ENCODE measurements around the gene GTF2H1. TPM values are rescaled to one million over a fixed set of nuclear protein-coding genes. Genes with fewer than 3 reads are reported as not detected.
A peak's percentile ranks its signal among the peaks of the same experiment; 100 is the strongest.
"Not testable (repeated sequence)": the region's sequence is repeated elsewhere in the genome, so short reads cannot be mapped to it uniquely, and the experiment has no call there.

The GTF2H1 gene
- total RNA-seq, 1 experiment from 2014 or later = 83.4 TPM

DNA sequence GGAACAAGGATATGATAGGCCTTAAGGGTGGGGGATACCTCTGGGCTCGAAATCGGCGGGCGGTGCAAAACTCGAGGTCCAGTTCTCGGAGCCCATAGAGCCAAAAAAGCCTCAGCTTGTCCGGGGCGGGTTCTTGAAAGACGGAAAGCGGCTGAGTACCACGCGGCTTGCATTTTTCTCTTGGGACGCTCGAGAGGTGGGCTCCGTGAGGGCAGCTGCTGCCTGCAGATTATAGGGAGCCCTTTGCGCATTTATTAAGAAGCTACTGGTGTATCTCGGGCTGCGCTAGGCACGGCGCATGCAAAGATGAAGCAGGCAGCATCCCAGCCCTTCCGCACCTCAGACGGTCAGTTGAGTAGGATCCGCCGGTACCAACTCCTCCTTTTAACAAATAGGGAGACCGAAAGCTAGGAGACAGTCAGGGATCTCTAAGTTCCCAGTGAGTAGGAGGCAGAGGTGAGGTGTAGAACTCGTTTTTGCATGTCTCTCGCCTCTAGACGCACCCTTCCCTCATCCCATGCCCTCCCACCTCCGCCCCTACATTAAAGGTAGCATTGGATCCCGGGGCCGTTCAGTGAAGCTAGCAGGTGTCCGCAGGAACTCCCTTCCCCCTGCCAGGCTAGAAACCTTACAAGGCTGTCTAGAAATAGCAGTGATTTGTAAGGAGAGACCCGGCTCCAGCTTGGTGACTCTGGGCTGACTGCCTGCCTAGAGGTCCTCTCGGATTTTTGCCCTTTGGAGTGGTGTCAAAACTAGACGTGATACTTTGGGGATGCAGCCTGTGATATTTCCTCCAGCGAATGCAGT lies 72.8 kb downstream of the GTF2H1 start:
- DNase-seq (ENCODE audit: unreplicated experiment) = no peak
- intact Hi-C loops (cut with micrococcal nuclease) = loop anchor here (1.0 to 5.0 kb wide), 3 partner anchors 11 to 132 kb away; partner anchors contain the start of genes GTF2H1, HPS5 and TSG101
- BruUV-seq (replicated peaks) = TSS peak; percentile 66
- Mint-ChIP-seq H3K4me1 (ENCODE audit: insufficient read depth, unreplicated experiment) (peaks cover 18% of the 10 kb centered on the region), H3K9me3 (ENCODE audit: unreplicated experiment) (no peaks in the 10 kb centered on the region), H3K4me3 (ENCODE audit: unreplicated experiment) (peak overlapping the region; percentile 97), H3K27ac (ENCODE audit: low read depth, unreplicated experiment) (peak overlapping the region; percentile 97), H3K27me3 (ENCODE audit: insufficient read depth, unreplicated experiment) (no peaks in the 10 kb centered on the region), H3K36me3 (ENCODE audit: insufficient read depth, unreplicated experiment) (peaks cover 55% of the 10 kb centered on the region)
- CTCF ChIA-PET = interaction anchor here (0.7 to 2.5 kb wide), 10 partner anchors 9 to 380 kb away, joined by 3 to 24 read pairs (median 4); no protein-coding TSS in a partner anchor
- POLR2A ChIA-PET = interaction anchor here (0.5 to 7.4 kb wide), 49 partner anchors 11 to 1629 kb away, joined by 3 to 331 read pairs (median 4); partner anchors contain the start of genes GTF2H1, HPS5, RPS13 and SAA1
- TF ChIP-seq, protein P1, sequence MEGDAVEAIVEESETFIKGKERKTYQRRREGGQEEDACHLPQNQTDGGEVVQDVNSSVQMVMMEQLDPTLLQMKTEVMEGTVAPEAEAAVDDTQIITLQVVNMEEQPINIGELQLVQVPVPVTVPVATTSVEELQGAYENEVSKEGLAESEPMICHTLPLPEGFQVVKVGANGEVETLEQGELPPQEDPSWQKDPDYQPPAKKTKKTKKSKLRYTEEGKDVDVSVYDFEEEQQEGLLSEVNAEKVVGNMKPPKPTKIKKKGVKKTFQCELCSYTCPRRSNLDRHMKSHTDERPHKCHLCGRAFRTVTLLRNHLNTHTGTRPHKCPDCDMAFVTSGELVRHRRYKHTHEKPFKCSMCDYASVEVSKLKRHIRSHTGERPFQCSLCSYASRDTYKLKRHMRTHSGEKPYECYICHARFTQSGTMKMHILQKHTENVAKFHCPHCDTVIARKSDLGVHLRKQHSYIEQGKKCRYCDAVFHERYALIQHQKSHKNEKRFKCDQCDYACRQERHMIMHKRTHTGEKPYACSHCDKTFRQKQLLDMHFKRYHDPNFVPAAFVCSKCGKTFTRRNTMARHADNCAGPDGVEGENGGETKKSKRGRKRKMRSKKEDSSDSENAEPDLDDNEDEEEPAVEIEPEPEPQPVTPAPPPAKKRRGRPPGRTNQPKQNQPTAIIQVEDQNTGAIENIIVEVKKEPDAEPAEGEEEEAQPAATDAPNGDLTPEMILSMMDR (IDR thresholded peaks at IDR 0.05; ENCODE audit: unreplicated experiment) = no peak

DNA sequence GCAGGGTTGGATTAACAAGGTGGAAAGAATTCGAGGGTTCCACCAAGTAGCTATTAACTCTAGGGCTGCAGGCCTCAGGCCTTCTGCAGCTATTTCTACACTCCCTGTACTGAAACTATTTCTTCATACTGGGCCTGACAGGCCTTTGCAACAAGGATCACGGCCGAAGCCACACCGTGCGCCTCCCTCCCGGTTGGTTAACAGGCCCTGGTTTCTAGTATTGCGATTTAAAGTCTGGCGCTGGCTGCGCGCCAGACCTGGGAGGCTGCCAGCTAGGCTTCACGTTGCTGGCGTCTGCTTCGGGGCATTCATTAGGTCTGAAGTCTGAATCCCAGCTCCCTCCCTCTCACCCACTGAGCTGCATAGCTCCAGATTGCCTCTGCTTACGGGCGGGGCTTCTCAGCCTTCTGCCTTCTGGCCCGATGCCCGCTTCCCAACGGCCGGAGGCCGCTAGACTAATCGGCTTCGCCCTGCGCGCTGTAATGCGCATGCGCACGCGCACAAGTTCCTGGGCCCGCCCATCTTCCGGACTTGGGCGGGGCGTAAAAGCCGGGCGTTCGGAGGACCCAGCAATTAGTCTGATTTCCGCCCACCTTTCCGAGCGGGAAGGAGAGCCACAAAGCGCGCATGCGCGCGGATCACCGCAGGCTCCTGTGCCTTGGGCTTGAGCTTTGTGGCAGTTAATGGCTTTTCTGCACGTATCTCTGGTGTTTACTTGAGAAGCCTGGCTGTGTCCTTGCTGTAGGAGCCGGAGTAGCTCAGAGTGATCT lies 73.6 kb downstream of the GTF2H1 start:
- H3K36me3 Mint-ChIP-seq (ENCODE audit: insufficient read depth, unreplicated experiment) = peaks cover 63% of the 10 kb centered on the region
- POLR2A ChIA-PET = interaction anchor here (0.5 to 7.4 kb wide), 43 partner anchors 11 to 1628 kb away, joined by 3 to 331 read pairs (median 4); partner anchors contain the start of genes GTF2H1, HPS5, SAA1 and SAA2

DNA sequence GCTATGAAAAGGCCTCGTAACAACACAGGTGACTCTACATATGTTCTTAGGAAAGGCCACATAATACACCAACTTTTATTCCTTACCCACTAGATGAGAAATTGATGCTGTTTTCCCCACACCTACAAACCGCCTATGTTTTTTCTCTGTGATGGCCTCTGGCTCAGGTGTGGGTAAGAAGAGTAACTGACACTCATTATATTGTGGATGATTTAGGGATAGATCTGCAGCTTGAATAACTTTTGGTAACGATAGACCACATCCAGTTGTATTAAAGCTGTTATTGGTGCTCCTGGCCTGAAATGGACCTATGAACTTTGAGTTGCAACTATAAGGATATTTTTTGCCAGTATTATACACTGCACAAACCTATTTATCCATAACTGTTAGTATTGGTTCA lies 75.6 kb downstream of the GTF2H1 start:
- no TSS peak for BruUV-seq (replicated peaks)
- no peak for DNase-seq (ENCODE audit: unreplicated experiment)
- Mint-ChIP-seq H3K27ac (ENCODE audit: low read depth, unreplicated experiment) (no peak overlapping the region), H3K9me3 (ENCODE audit: unreplicated experiment) (no peaks in the 10 kb centered on the region), H3K36me3 (ENCODE audit: insufficient read depth, unreplicated experiment) (peaks cover 83% of the 10 kb centered on the region), H3K27me3 (ENCODE audit: insufficient read depth, unreplicated experiment) (no peaks in the 10 kb centered on the region), H3K4me1 (ENCODE audit: insufficient read depth, unreplicated experiment) (peaks cover 3% of the 10 kb centered on the region), H3K4me3 (ENCODE audit: unreplicated experiment) (peak overlapping the region; percentile 32)
- TF ChIP-seq, protein P1 (IDR thresholded peaks at IDR 0.05; ENCODE audit: unreplicated experiment) = no peak
- POLR2A ChIA-PET = interaction anchor here (0.8 to 7.4 kb wide), 4 partner anchors 9 to 129 kb away, joined by 5 to 331 read pairs (median 85); partner anchors contain the start of genes HPS5 and TSG101
- CTCF ChIA-PET = no interaction called here
- intact Hi-C loops (cut with micrococcal nuclease) = loop anchor here (5.0 kb wide), 1 partner anchor 129 kb away; the partner anchor contains the start of gene TSG101

More for the DNA sequence above, 73.6 kb downstream of the GTF2H1 start:
- CTCF ChIA-PET = interaction anchor here (1.0 to 2.5 kb wide), 9 partner anchors 9 to 290 kb away, joined by 3 to 24 read pairs (median 4); no protein-coding TSS in a partner anchor
- Mint-ChIP-seq H3K27ac (ENCODE audit: low read depth, unreplicated experiment) (peak overlapping the region; percentile 97), H3K4me1 (ENCODE audit: insufficient read depth, unreplicated experiment) (peaks cover 18% of the 10 kb centered on the region), H3K27me3 (ENCODE audit: insufficient read depth, unreplicated experiment) (no peaks in the 10 kb centered on the region), H3K4me3 (ENCODE audit: unreplicated experiment) (peak overlapping the region; percentile 97), H3K9me3 (ENCODE audit: unreplicated experiment) (no peaks in the 10 kb centered on the region)
- TF ChIP-seq, protein P1 (IDR thresholded peaks at IDR 0.05; ENCODE audit: unreplicated experiment) = no peak
- BruUV-seq (replicated peaks) = no TSS peak
- peak; percentile 99 for DNase-seq (ENCODE audit: unreplicated experiment)
- intact Hi-C loops (cut with micrococcal nuclease) = loop anchor here (2.0 to 5.0 kb wide), 2 partner anchors 73 to 131 kb away; partner anchors contain the start of genes GTF2H1, HPS5 and TSG101

DNA sequence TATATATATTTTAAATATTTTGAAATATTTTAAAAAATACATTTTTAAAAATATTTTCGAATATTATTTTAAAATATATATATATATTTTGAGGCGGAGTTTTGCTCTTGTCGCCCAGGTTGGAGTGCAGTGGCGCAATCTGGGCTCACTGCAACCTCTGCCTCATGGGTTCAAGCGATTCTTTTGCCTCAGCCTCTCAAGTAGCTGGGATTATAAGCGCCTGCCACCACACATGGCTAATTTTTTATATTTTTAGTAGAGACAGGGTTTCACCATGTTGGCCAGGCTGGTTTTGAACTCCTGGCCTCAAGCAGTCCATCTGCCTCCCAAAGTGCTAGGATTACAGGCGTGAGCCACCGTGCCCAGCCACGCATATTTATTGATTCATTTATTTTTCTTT lies 78.7 kb downstream of the GTF2H1 start:
- DNase-seq (ENCODE audit: unreplicated experiment); intact Hi-C loops (cut with micrococcal nuclease); BruUV-seq (replicated peaks); H3K9me3 Mint-ChIP-seq (ENCODE audit: unreplicated experiment); H3K27ac Mint-ChIP-seq (ENCODE audit: low read depth, unreplicated experiment); H3K4me3 Mint-ChIP-seq (ENCODE audit: unreplicated experiment); H3K4me1 Mint-ChIP-seq (ENCODE audit: insufficient read depth, unreplicated experiment); H3K27me3 Mint-ChIP-seq (ENCODE audit: insufficient read depth, unreplicated experiment): not testable (repeated sequence)
- ChIA-PET CTCF (interaction anchor here (0.6 kb wide), 2 partner anchors 261 to 285 kb away, joined by 3 read pairs; no protein-coding TSS in a partner anchor), POLR2A (interaction anchor here (0.8 to 1.6 kb wide), 4 partner anchors 8 to 88 kb away, joined by 3 to 5 read pairs (median 4); partner anchors contain the start of gene HPS5)
- H3K36me3 Mint-ChIP-seq (ENCODE audit: insufficient read depth, unreplicated experiment) = peaks cover 100% of the 10 kb centered on the region
